ENCODE data around the gene RBCK1. TPM values are rescaled to one million over a fixed set of nuclear protein-coding genes. Genes with fewer than 3 reads are reported as not detected.

The RBCK1 gene
- total and polyA plus RNA-seq, 10 of the 15 experiments (the other 5 are each of a cell fraction or from before 2014, with no cell fraction given) = 14.1 to 99.7 (median 76.0) TPM

GRCh38 chr20:387520-387919 is 20.6 kb upstream of the RBCK1 start:
- no TSS peak for BruUV-seq (replicated peaks)
- ChIA-PET RAD21 (ENCODE audit: unreplicated experiment) (no interaction called here), POLR2A (interaction anchor here (0.6 kb wide), 1 partner anchor 62 kb away, joined by 3 read pairs; no protein-coding TSS in a partner anchor), CTCF (interaction anchor here (0.5 kb wide), 1 partner anchor 42 kb away, joined by 3 read pairs; no protein-coding TSS in a partner anchor), SMC1A (ENCODE audit: uncharacterized antibody, unreplicated experiment) (no interaction called here)
- intact Hi-C loops (cut with micrococcal nuclease; ENCODE audit: unreplicated experiment) = no loop called here
- Histone ChIP-seq H3K79me2 (ENCODE audit: control insufficient read depth, insufficient read depth, low read length) (peaks cover 5% of the 10 kb centered on the region), H2AFZ (ENCODE audit: control insufficient read depth, low read depth, low read length) (no peak overlapping the region), H3K4me3 (no peak overlapping the region), H3K9ac (ENCODE audit: control insufficient read depth, insufficient read depth, low read length) (no peak overlapping the region), H3K36me3 (ENCODE audit: control insufficient read depth in 2 of 2, insufficient read depth in 2 of 2, low read length in 1 of 2) (peaks cover 7 to 17% of the 10 kb centered on the region in 2 experiments; a peak in 3 of 4 replicates), H3K27me3 (replicated peaks in 1 of 2; ENCODE audit: control insufficient read depth in 2 of 2, insufficient read depth in 2 of 2, low read length in 1 of 2) (no peaks in the 10 kb centered on the region), H3K4me2 (ENCODE audit: control insufficient read depth, insufficient read depth) (no peak overlapping the region), H3K4me1 (ENCODE audit: control insufficient read depth, insufficient read depth, low read length) (no peaks in the 10 kb centered on the region), H4K20me1 (ENCODE audit: control insufficient read depth, insufficient read depth) (no peaks in the 10 kb centered on the region), H3K27ac (ENCODE audit: control insufficient read depth, insufficient read depth) (no peak overlapping the region), H3K9me3 (replicated peaks; ENCODE audit: control insufficient read depth, insufficient read depth, low read length) (no peaks in the 10 kb centered on the region)
- TF ChIP-seq PKNOX1 (IDR thresholded peaks at IDR 0.05) (no peak), GATAD2B (conservative IDR thresholded peaks at IDR 0.05; ENCODE audit: low read depth) (no peak), SREBF1 (IDR thresholded peaks at IDR 0.05; ENCODE audit: low read length) (no peak), RUNX3 (IDR thresholded peaks at IDR 0.05; ENCODE audit: low read length) (no peak), TCF12 (IDR thresholded peaks at IDR 0.05; ENCODE audit: low read depth, low read length) (no peak), YBX1 (IDR thresholded peaks at IDR 0.05) (no peak), NR2C2 (IDR thresholded peaks at IDR 0.05; ENCODE audit: borderline replicate concordance, control insufficient read depth, insufficient read length, low read depth) (no peak), SIN3A (IDR thresholded peaks at IDR 0.05; ENCODE audit: low read depth, low read length) (no peak), MYB (IDR thresholded peaks at IDR 0.05; ENCODE audit: borderline replicate concordance, low read depth, low read length) (no peak), ZNF622 (IDR thresholded peaks at IDR 0.05) (no peak), HSF1 (IDR thresholded peaks at IDR 0.05; ENCODE audit: low read depth, low read length) (no peak), RAD51 (IDR thresholded peaks at IDR 0.05) (no peak), ZNF687 (IDR thresholded peaks at IDR 0.05) (no peak), KDM1A (IDR thresholded peaks at IDR 0.05; ENCODE audit: borderline replicate concordance) (no peak)
- in situ Hi-C loops (cut with MboI) = no loop called here
- 93% methylated on average over 3 of the region's 3 CpGs for WGBS (ENCODE audit: insufficient coverage, insufficient replicate concordance, low lambda C conversion rate, missing lambda C conversion rate)
- FAIRE-seq = no peak
- no peak for ATAC-seq
- no peak for DNase-seq (ENCODE audit: low read depth, low spot score)

All from GM12878 (cell line).